SK-N-SH (cell line): ENCODE results near the gene DHX15.

ENCODE experiments used
- GABPA ChIP-seq: IDR thresholded peaks from 2 replicates; pipeline ENCODE4 v1.4.0; 2012; ENCODE audit warnings: low read depth, mild to moderate bottlenecking
- POLR2AphosphoS5 ChIP-seq: IDR thresholded peaks from 2 replicates; pipeline ENCODE4 v1.6.1; 2012; ENCODE audit warnings: low read depth, low read length
- RCOR1 ChIP-seq: fragments of 150-350 bp; IDR thresholded peaks from 2 replicates; pipeline ENCODE4 v1.6.1; 2017; ENCODE audit warnings: antibody characterized with exemption, low read length
- RFX5 ChIP-seq: IDR thresholded peaks from 2 replicates; pipeline ENCODE4 v1.6.1; 2012; ENCODE audit warnings: mild to moderate bottlenecking, improper control_type of control experiment, low read length
- TEAD4 ChIP-seq: IDR thresholded peaks from 2 replicates; pipeline ENCODE4 v1.4.0; 2012; ENCODE audit warnings: mild to moderate bottlenecking, borderline replicate concordance; ENCODE audit not compliant: insufficient read depth
- TF ChIP-seq, protein P1 (sequence below): IDR thresholded peaks from 2 replicates; pipeline ENCODE4 v1.4.0; 2012; ENCODE audit warnings: low read depth
- TF ChIP-seq, protein P2 (sequence below): IDR thresholded peaks from 2 replicates; pipeline ENCODE4 v1.4.0; 2012; ENCODE audit warnings: low read depth, borderline replicate concordance
- TF ChIP-seq, protein P3 (sequence below): fragments of 200-600 bp; sonication (generic); IDR thresholded peaks from 2 replicates; pipeline ENCODE4 v1.6.1; 2017; ENCODE audit warnings: antibody characterized with exemption, mild to moderate bottlenecking, moderate library complexity
- TF ChIP-seq, protein P4 (sequence below): fragments of 150-350 bp; IDR thresholded peaks from 2 replicates; pipeline ENCODE4 v1.6.1; 2016; ENCODE audit warnings: mild to moderate bottlenecking, low read depth, low read length
- TF ChIP-seq, protein P5 (sequence below): IDR thresholded peaks from 2 replicates; pipeline ENCODE4 v1.6.1; 2012; ENCODE audit warnings: mild to moderate bottlenecking, low read depth, low read length, moderate library complexity

DNA sequence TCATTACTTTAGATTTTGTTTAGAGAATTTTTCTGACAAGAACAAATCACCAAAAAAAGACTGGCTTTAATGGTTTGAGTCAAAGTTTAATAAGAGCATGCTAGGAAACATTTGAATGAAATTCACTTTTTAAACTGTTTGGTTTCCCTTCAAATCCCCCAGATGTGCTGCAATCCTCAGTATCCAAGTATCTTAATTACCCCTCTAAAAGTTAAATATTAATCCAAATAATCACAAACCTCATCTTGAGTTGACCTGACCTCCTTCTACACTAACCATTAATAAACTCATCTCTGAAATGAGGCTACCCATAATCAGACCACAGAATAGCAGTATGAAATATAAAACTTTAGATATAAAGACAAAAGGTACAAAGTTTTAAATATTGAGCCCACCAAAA is 10.1 kb downstream of the DHX15 start:
- TF ChIP-seq, protein P1, sequence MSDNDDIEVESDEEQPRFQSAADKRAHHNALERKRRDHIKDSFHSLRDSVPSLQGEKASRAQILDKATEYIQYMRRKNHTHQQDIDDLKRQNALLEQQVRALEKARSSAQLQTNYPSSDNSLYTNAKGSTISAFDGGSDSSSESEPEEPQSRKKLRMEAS, result no peak
- TF ChIP-seq, protein P2, sequence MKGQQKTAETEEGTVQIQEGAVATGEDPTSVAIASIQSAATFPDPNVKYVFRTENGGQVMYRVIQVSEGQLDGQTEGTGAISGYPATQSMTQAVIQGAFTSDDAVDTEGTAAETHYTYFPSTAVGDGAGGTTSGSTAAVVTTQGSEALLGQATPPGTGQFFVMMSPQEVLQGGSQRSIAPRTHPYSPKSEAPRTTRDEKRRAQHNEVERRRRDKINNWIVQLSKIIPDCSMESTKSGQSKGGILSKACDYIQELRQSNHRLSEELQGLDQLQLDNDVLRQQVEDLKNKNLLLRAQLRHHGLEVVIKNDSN, result no peak
- TF ChIP-seq, protein P3, sequence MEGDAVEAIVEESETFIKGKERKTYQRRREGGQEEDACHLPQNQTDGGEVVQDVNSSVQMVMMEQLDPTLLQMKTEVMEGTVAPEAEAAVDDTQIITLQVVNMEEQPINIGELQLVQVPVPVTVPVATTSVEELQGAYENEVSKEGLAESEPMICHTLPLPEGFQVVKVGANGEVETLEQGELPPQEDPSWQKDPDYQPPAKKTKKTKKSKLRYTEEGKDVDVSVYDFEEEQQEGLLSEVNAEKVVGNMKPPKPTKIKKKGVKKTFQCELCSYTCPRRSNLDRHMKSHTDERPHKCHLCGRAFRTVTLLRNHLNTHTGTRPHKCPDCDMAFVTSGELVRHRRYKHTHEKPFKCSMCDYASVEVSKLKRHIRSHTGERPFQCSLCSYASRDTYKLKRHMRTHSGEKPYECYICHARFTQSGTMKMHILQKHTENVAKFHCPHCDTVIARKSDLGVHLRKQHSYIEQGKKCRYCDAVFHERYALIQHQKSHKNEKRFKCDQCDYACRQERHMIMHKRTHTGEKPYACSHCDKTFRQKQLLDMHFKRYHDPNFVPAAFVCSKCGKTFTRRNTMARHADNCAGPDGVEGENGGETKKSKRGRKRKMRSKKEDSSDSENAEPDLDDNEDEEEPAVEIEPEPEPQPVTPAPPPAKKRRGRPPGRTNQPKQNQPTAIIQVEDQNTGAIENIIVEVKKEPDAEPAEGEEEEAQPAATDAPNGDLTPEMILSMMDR, result no peak
- TF ChIP-seq, protein P4, sequence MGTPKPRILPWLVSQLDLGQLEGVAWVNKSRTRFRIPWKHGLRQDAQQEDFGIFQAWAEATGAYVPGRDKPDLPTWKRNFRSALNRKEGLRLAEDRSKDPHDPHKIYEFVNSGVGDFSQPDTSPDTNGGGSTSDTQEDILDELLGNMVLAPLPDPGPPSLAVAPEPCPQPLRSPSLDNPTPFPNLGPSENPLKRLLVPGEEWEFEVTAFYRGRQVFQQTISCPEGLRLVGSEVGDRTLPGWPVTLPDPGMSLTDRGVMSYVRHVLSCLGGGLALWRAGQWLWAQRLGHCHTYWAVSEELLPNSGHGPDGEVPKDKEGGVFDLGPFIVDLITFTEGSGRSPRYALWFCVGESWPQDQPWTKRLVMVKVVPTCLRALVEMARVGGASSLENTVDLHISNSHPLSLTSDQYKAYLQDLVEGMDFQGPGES, result no peak
- TF ChIP-seq TEAD4 (no peak), GABPA (no peak), POLR2AphosphoS5 (no peak), RCOR1 (no peak), RFX5 (no peak)
- TF ChIP-seq, protein P5, sequence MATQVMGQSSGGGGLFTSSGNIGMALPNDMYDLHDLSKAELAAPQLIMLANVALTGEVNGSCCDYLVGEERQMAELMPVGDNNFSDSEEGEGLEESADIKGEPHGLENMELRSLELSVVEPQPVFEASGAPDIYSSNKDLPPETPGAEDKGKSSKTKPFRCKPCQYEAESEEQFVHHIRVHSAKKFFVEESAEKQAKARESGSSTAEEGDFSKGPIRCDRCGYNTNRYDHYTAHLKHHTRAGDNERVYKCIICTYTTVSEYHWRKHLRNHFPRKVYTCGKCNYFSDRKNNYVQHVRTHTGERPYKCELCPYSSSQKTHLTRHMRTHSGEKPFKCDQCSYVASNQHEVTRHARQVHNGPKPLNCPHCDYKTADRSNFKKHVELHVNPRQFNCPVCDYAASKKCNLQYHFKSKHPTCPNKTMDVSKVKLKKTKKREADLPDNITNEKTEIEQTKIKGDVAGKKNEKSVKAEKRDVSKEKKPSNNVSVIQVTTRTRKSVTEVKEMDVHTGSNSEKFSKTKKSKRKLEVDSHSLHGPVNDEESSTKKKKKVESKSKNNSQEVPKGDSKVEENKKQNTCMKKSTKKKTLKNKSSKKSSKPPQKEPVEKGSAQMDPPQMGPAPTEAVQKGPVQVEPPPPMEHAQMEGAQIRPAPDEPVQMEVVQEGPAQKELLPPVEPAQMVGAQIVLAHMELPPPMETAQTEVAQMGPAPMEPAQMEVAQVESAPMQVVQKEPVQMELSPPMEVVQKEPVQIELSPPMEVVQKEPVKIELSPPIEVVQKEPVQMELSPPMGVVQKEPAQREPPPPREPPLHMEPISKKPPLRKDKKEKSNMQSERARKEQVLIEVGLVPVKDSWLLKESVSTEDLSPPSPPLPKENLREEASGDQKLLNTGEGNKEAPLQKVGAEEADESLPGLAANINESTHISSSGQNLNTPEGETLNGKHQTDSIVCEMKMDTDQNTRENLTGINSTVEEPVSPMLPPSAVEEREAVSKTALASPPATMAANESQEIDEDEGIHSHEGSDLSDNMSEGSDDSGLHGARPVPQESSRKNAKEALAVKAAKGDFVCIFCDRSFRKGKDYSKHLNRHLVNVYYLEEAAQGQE, result no peak
